K562 (cell line): ENCODE data around the gene PDE9A. TPM values are rescaled to one million over a fixed set of nuclear protein-coding genes. Genes with fewer than 3 reads are reported as not detected.

Experiments
- ATAC-seq: fragments of 200-7000 bp; cut with Tn5 transposase; 3 replicates; pipeline ENCODE4 v1.9.1; 2020; ENCODE audit warnings: moderate library complexity
- BruUV-seq: library from RNA; stranded (reverse); fragments of 400-500 nt; replicated peaks from 2 replicates; lab custom pipeline; 2021; lab: Mats Ljungman, UMichigan
- CTCF ChIA-PET: fragments of 300-600 bp; formaldehyde crosslinking; extraction: SDS; loops from one replicate; lab custom pipeline; 2021; ENCODE audit warnings: low intra/inter-chr PET ratio; lab: Yijun Ruan, JAX
- POLR2A ChIA-PET: fragments of 300-600, 350-650 bp; sonication (Branson Sonifier 250); formaldehyde crosslinking; extraction: SDS; loops from one replicate; lab custom pipeline; 2021; ENCODE audit warnings: antibody characterized with exemption, inconsistent platforms; lab: Yijun Ruan, JAX
- DNase-seq, 4 experiments: peaks; one replicate each; pipeline versions ENCODE4 v3.0.0 to v3.0.0-alpha.2; 2011 to 2018; ENCODE audit warnings: low spot score in 3 of 4, mixed read lengths in 3 of 4; ENCODE audit errors: extremely low read depth in 1 of 4
- FAIRE-seq: peaks from 2 replicates; lab custom pipeline; 2011; peaks lifted over from hg19 to GRCh38; lab: Jason Lieb, UNC
- H2AFZ ChIP-seq: 2 replicates; pipeline ENCODE4 v1.6.0; 2011; ENCODE audit warnings: low read depth, low read length, control low read depth, inconsistent platforms
- H3K27ac ChIP-seq: fragments of 200-600 bp; 3 replicates; pipeline ENCODE4 v1.8.0; 2011; ENCODE audit warnings: low read depth, mild to moderate bottlenecking, control low read depth, inconsistent platforms, low read length, moderate library complexity, mixed read lengths; ENCODE audit errors: extremely low read depth
- H3K27me3 ChIP-seq, 2 experiments: fragments of 300-600 bp in 1 of 2; 2 replicates in 1 of 2; 3 replicates in 1 of 2; pipeline versions ENCODE4 v1.6.0 to v1.8.0; 2011; ENCODE audit warnings: inconsistent platforms in 2 of 2, low read length in 2 of 2, mild to moderate bottlenecking in 1 of 2, mixed read lengths in 1 of 2, moderate library complexity in 1 of 2; ENCODE audit not compliant: control insufficient read depth in 2 of 2, insufficient read depth in 2 of 2
- H3K36me3 ChIP-seq: fragments of 300-600 bp; 3 replicates; pipeline ENCODE4 v1.8.0; 2011; ENCODE audit warnings: mild to moderate bottlenecking, low read length, inconsistent platforms; ENCODE audit not compliant: control insufficient read depth, insufficient read depth
- H3K4me1 ChIP-seq, 2 experiments: fragments of 200-600 bp in 1 of 2; replicated peaks in 1 of 2; 2 replicates in 1 of 2; 3 replicates in 1 of 2; pipeline versions ENCODE4 v1.5.1 to v1.8.0; 2011; ENCODE audit warnings: inconsistent platforms in 2 of 2, low read length in 2 of 2, mild to moderate bottlenecking in 1 of 2, mixed read lengths in 1 of 2, moderate library complexity in 1 of 2; ENCODE audit not compliant: control insufficient read depth in 2 of 2, insufficient read depth in 2 of 2
- H3K4me2 ChIP-seq: 2 replicates; pipeline ENCODE4 v1.6.1; 2011; ENCODE audit warnings: low read length, control low read depth, inconsistent platforms, mixed read lengths; ENCODE audit not compliant: insufficient read depth
- H3K4me3 ChIP-seq: fragments of 200-600 bp; sonication (generic), shearing (Covaris generic); 2 replicates; pipeline ENCODE4 v1.5.1; 2016; ENCODE audit warnings: control low read depth, inconsistent platforms
- H3K79me2 ChIP-seq: fragments of 200-600 bp; 3 replicates; pipeline ENCODE4 v1.8.0; 2011; ENCODE audit warnings: low read length, inconsistent platforms; ENCODE audit not compliant: control insufficient read depth, insufficient read depth
- H3K9ac ChIP-seq, 2 experiments: 2 replicates each; pipeline versions ENCODE4 v1.6.0 to v1.6.1; 2011; ENCODE audit warnings: low read depth in 2 of 2, low read length in 2 of 2, control low read depth in 1 of 2, inconsistent platforms in 1 of 2, mild to moderate bottlenecking in 1 of 2, mixed read lengths in 1 of 2; ENCODE audit not compliant: insufficient read depth in 1 of 2
- H3K9me1 ChIP-seq: one replicate; pipeline ENCODE4 v1.6.0; 2011; ENCODE audit warnings: inconsistent platforms, mild to moderate bottlenecking, low read length, moderate library complexity; ENCODE audit not compliant: control insufficient read depth, insufficient read depth
- H3K9me3 ChIP-seq: replicated peaks from 2 replicates; pipeline ENCODE4 v1.5.1; 2011; ENCODE audit warnings: low read depth, low read length, inconsistent platforms; ENCODE audit not compliant: control insufficient read depth, insufficient read depth
- H4K20me1 ChIP-seq: replicated peaks from 2 replicates; pipeline ENCODE4 v1.6.1; 2011; ENCODE audit warnings: low read length, inconsistent platforms, mixed read lengths; ENCODE audit not compliant: control insufficient read depth, insufficient read depth
- ESRRB ChIP-seq: fragments of 250-450 bp; sonication (Bioruptor Pico); IDR thresholded peaks from 2 replicates; pipeline ENCODE4 v1.5.0; 2020; ENCODE audit warnings: mild to moderate bottlenecking, moderate library complexity, borderline replicate concordance
- ZNF124 ChIP-seq: sonication (generic); formaldehyde crosslinking; IDR thresholded peaks from 2 replicates; pipeline ENCODE4 v1.8.1; 2022; ENCODE audit warnings: missing genetic modification reagents
- ZNF707 ChIP-seq: fragments of 250-450 bp; sonication (Bioruptor Pico); conservative IDR thresholded peaks from 2 replicates; pipeline ENCODE4 v1.8.0; 2022; ENCODE audit warnings: inconsistent platforms, mild to moderate bottlenecking, moderate library complexity
- WGBS: fragments of 100-300 bp; shearing (Covaris generic); methylation state at CpG from one replicate; pipeline ENCODE4 v1.1.6; 2016; ENCODE audit warnings: low coverage, mixed read lengths; ENCODE audit not compliant: insufficient coverage; ENCODE audit errors: missing lambda C conversion rate; 5-methylcytosine and 5-hydroxymethylcytosine counted together
- in situ Hi-C: fragments of 300-500 bp; cut with MboI; formaldehyde crosslinking; loops from 4 replicates; pipeline ENCODE4 v1.15.0; 2018; ENCODE audit warnings: inconsistent platforms, mixed read lengths
- intact Hi-C: fragments of 100-400 bp; cut with micrococcal nuclease; formaldehyde crosslinking; loops from 2 replicates; pipeline ENCODE4 v1.14.2; 2022
- polyA plus RNA-seq, 8 experiments: library from polyadenylated mRNA; depleted of rRNA in 4 of 8; stranded (reverse) in 5 of 8; unstranded in 3 of 8; fragments of >200 nt; fragmentation: Nextera tagmentation in 2 of 8; fragmentation: Illumina TruSeq in 1 of 8; extraction: Ambion mirVana in 2 of 8; extraction: Trizol in 1 of 8; gene quantifications; 2 replicates each; pipeline versions ENCODE4 v1.2.1 to v1.2.3, GENCODE V29; 2011 to 2014; ENCODE audit warnings: inconsistent platforms in 1 of 8, missing spikeins in 1 of 8
- total RNA-seq, 7 experiments: library from RNA; depleted of rRNA in 6 of 7; stranded (reverse); fragments of >200 nt in 6 of 7; fragmentation: Illumina TruSeq in 2 of 7; extraction: Trizol in 2 of 7; gene quantifications; 2 replicates each; pipeline versions ENCODE4 v1.2.1 to v1.2.3, GENCODE V29; 2011 to 2021; ENCODE audit warnings: low replicate concordance in 1 of 7
- TF ChIP-seq, protein P1 (sequence below): sonication (generic); formaldehyde crosslinking; IDR thresholded peaks from 2 replicates; pipeline ENCODE4 v1.8.1; 2023; ENCODE audit warnings: mild to moderate bottlenecking, missing genetic modification reagents
- TF ChIP-seq, protein P2 (sequence below): sonication (generic); formaldehyde crosslinking; IDR thresholded peaks from 2 replicates; pipeline ENCODE4 v1.9.0; 2022; ENCODE audit warnings: mild to moderate bottlenecking, missing genetic modification reagents
- TF ChIP-seq, protein P3 (sequence below), 2 experiments: fragments of 450-650 bp in 1 of 2; sonication (generic) in 1 of 2; formaldehyde crosslinking in 1 of 2; IDR thresholded peaks in 1 of 2; conservative IDR thresholded peaks in 1 of 2; 2 replicates each; pipeline versions ENCODE4 v1.6.1 to v1.8.1; 2016 to 2023; ENCODE audit warnings: mild to moderate bottlenecking in 2 of 2, moderate library complexity in 2 of 2, inconsistent platforms in 1 of 2, missing genetic modification reagents in 1 of 2
- TF ChIP-seq, protein P4 (sequence below): fragments of 250-450 bp; sonication (Bioruptor Pico); IDR thresholded peaks from 2 replicates; pipeline ENCODE4 v1.5.0; 2020; ENCODE audit warnings: mild to moderate bottlenecking, borderline replicate concordance

PDE9A gene
- total and polyA plus RNA-seq, 9 of the 15 experiments (the other 6 are each of a cell fraction or from before 2014, with no cell fraction given), result 0.07 to 0.27 TPM; not detected in 7

DNA sequence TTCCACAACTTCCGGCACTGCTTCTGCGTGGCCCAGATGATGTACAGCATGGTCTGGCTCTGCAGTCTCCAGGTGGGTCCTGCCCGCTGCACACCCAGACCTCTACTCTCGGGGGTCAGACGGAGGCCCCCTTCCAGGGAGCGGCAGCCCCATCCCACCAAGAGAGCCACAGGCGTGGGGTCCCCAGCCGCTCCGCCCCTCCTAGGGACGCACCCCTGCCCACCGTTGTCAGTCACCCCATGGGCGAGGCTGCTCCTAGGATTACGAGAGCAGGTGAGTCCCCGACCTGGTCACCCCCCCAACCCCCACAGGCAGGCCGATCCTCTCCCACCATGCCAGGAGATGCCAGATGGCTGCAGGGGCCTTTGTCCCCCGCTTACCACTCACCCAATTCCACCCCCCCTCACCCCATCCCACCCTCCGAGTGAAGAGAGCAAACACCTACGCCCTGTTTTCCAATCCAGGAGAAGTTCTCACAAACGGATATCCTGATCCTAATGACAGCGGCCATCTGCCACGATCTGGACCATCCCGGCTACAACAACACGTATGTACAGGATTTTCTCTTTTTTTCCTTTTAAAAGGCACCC lies 107.0 kb downstream of the PDE9A start (continued):
- TF ChIP-seq, protein P1, sequence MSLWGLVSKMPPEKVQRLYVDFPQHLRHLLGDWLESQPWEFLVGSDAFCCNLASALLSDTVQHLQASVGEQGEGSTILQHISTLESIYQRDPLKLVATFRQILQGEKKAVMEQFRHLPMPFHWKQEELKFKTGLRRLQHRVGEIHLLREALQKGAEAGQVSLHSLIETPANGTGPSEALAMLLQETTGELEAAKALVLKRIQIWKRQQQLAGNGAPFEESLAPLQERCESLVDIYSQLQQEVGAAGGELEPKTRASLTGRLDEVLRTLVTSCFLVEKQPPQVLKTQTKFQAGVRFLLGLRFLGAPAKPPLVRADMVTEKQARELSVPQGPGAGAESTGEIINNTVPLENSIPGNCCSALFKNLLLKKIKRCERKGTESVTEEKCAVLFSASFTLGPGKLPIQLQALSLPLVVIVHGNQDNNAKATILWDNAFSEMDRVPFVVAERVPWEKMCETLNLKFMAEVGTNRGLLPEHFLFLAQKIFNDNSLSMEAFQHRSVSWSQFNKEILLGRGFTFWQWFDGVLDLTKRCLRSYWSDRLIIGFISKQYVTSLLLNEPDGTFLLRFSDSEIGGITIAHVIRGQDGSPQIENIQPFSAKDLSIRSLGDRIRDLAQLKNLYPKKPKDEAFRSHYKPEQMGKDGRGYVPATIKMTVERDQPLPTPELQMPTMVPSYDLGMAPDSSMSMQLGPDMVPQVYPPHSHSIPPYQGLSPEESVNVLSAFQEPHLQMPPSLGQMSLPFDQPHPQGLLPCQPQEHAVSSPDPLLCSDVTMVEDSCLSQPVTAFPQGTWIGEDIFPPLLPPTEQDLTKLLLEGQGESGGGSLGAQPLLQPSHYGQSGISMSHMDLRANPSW, result no peak
- TF ChIP-seq, protein P2, sequence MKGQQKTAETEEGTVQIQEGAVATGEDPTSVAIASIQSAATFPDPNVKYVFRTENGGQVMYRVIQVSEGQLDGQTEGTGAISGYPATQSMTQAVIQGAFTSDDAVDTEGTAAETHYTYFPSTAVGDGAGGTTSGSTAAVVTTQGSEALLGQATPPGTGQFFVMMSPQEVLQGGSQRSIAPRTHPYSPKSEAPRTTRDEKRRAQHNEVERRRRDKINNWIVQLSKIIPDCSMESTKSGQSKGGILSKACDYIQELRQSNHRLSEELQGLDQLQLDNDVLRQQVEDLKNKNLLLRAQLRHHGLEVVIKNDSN (CRISPR knock-in tag), result no peak
- no peak for TF ChIP-seq ZNF124 (CRISPR knock-in tag)
- TF ChIP-seq, all 486 proteins: peak for 0

DNA sequence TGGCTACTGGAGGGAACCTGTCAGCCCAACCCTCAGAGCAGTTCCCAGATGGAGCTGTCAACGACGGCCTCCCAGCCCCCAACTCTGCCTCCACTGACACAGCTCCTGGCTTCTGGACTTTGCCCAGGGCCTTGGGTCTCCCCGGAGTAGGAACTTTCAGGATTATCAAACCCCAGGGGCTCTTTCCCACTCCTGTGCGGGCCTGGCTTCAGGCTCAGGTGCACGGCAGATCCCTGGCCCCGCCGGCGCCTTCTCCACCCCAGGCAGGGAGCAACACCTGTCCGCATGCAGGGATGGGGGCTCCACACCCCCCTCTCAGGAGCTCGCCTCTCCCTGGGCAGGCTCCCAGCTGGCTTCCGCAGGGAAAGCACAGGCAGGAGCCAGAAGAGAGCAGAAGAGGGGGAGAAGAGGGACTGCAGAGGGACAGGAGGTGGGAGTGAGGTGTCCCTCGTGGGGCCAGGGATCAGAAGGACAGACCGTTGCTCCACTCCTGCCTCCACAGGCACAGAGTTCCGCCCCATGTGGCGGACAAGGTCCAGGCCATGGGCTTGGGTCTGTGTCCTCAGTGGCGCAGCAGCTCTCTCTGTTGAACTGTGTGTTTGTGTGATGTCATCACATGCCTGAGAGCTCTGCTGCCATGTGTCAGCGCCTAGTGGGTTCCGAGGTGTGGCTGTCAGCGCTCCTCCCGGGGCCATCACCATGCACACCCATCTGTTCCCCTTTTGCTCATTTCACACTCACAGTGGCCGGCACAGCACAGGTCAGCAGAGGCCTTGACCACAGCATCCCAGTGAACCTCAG lies 107.7 kb downstream of the PDE9A start:
- no peaks in the 10 kb centered on the region for H3K9me3 ChIP-seq
- H3K79me2 ChIP-seq, result no peaks in the 10 kb centered on the region
- ChIA-PET POLR2A (interaction anchor here (0.6 to 0.7 kb wide), 3 partner anchors 8 to 124 kb away, joined by 3 to 5 read pairs (median 3); no protein-coding TSS in a partner anchor), CTCF (no interaction called here)
- no peak for DNase-seq
- H3K9me1 ChIP-seq, result no peaks in the 10 kb centered on the region
- intact Hi-C loops, result no loop called here
- H3K4me3 ChIP-seq, result no peak overlapping the region
- H3K9ac ChIP-seq, result no peak overlapping the region; a peak in 1 of 4 replicates
- no TSS peak for BruUV-seq
- H3K4me1 ChIP-seq, result peaks cover 0 to 29% of the 10 kb centered on the region in 2 experiments; a peak in 3 of 5 replicates
- H3K4me2 ChIP-seq, result no peak overlapping the region
- H4K20me1 ChIP-seq, result peaks cover 31% of the 10 kb centered on the region; the same call in 1 of the 2 replicates
- ATAC-seq, result peak; percentile 19; the same call in 2 of the 3 replicates
- no peaks in the 10 kb centered on the region for H3K36me3 ChIP-seq
- H3K27ac ChIP-seq, result no peak overlapping the region
- FAIRE-seq, result no peak
- in situ Hi-C loops, result no loop called here
- no peak overlapping the region for H2AFZ ChIP-seq
- 1% methylated on average over 21 of the region's 21 CpGs for WGBS
- peaks cover 70 to 92% of the 10 kb centered on the region in 2 experiments for H3K27me3 ChIP-seq
- TF ChIP-seq, protein P3, sequence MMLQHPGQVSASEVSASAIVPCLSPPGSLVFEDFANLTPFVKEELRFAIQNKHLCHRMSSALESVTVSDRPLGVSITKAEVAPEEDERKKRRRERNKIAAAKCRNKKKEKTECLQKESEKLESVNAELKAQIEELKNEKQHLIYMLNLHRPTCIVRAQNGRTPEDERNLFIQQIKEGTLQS (IDR thresholded peaks at IDR 0.05), result 0 out of 2 replicates have a peak, but pooled peaks have one; percentile 10
- TF ChIP-seq, protein P3 (CRISPR knock-in tag; conservative IDR thresholded peaks at IDR 0.05), result no peak
- TF ChIP-seq, protein P4, sequence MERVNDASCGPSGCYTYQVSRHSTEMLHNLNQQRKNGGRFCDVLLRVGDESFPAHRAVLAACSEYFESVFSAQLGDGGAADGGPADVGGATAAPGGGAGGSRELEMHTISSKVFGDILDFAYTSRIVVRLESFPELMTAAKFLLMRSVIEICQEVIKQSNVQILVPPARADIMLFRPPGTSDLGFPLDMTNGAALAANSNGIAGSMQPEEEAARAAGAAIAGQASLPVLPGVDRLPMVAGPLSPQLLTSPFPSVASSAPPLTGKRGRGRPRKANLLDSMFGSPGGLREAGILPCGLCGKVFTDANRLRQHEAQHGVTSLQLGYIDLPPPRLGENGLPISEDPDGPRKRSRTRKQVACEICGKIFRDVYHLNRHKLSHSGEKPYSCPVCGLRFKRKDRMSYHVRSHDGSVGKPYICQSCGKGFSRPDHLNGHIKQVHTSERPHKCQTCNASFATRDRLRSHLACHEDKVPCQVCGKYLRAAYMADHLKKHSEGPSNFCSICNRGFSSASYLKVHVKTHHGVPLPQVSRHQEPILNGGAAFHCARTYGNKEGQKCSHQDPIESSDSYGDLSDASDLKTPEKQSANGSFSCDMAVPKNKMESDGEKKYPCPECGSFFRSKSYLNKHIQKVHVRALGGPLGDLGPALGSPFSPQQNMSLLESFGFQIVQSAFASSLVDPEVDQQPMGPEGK (CRISPR knock-in tag), result no peak
- TF ChIP-seq ZNF707 (CRISPR knock-in tag), result no peak
- TF ChIP-seq ESRRB (CRISPR knock-in tag), result no peak
